K562 (cell line): ENCODE results near the gene XPO1. TPM values are rescaled to one million over a fixed set of nuclear protein-coding genes. Genes with fewer than 3 reads are reported as not detected.
"Not testable (repeated sequence)": the region's sequence is repeated elsewhere in the genome, so short reads cannot be mapped to it uniquely, and the experiment has no call there.

Experiments used
- ATAC-seq: fragments of 200-7000 bp; cut with Tn5 transposase; 3 replicates; pipeline ENCODE4 v1.9.1; 2020; ENCODE audit warnings: moderate library complexity
- BruUV-seq: library from RNA; stranded (reverse); fragments of 400-500 nt; replicated peaks from 2 replicates; lab custom pipeline; 2021; lab: Mats Ljungman, UMichigan
- CTCF ChIA-PET: fragments of 300-600 bp; formaldehyde crosslinking; extraction: SDS; loops from one replicate; lab custom pipeline; 2021; ENCODE audit warnings: low intra/inter-chr PET ratio; lab: Yijun Ruan, JAX
- POLR2A ChIA-PET: fragments of 300-600, 350-650 bp; sonication (Branson Sonifier 250); formaldehyde crosslinking; extraction: SDS; loops from one replicate; lab custom pipeline; 2021; ENCODE audit warnings: antibody characterized with exemption, inconsistent platforms; lab: Yijun Ruan, JAX
- DNase-seq, 4 experiments: peaks; one replicate each; pipeline versions ENCODE4 v3.0.0 to v3.0.0-alpha.2; 2011 to 2018; ENCODE audit warnings: low spot score in 3 of 4, mixed read lengths in 3 of 4; ENCODE audit errors: extremely low read depth in 1 of 4
- FAIRE-seq: peaks from 2 replicates; lab custom pipeline; 2011; peaks lifted over from hg19 to GRCh38; lab: Jason Lieb, UNC
- H2AFZ ChIP-seq: 2 replicates; pipeline ENCODE4 v1.6.0; 2011; ENCODE audit warnings: low read depth, low read length, control low read depth, inconsistent platforms
- H3K27ac ChIP-seq: fragments of 200-600 bp; 3 replicates; pipeline ENCODE4 v1.8.0; 2011; ENCODE audit warnings: low read depth, mild to moderate bottlenecking, control low read depth, inconsistent platforms, low read length, moderate library complexity, mixed read lengths; ENCODE audit errors: extremely low read depth
- H3K27me3 ChIP-seq, 2 experiments: fragments of 300-600 bp in 1 of 2; 2 replicates in 1 of 2; 3 replicates in 1 of 2; pipeline versions ENCODE4 v1.6.0 to v1.8.0; 2011; ENCODE audit warnings: inconsistent platforms in 2 of 2, low read length in 2 of 2, mild to moderate bottlenecking in 1 of 2, mixed read lengths in 1 of 2, moderate library complexity in 1 of 2; ENCODE audit not compliant: control insufficient read depth in 2 of 2, insufficient read depth in 2 of 2
- H3K36me3 ChIP-seq: fragments of 300-600 bp; 3 replicates; pipeline ENCODE4 v1.8.0; 2011; ENCODE audit warnings: mild to moderate bottlenecking, low read length, inconsistent platforms; ENCODE audit not compliant: control insufficient read depth, insufficient read depth
- H3K4me1 ChIP-seq, 2 experiments: fragments of 200-600 bp in 1 of 2; replicated peaks in 1 of 2; 2 replicates in 1 of 2; 3 replicates in 1 of 2; pipeline versions ENCODE4 v1.5.1 to v1.8.0; 2011; ENCODE audit warnings: inconsistent platforms in 2 of 2, low read length in 2 of 2, mild to moderate bottlenecking in 1 of 2, mixed read lengths in 1 of 2, moderate library complexity in 1 of 2; ENCODE audit not compliant: control insufficient read depth in 2 of 2, insufficient read depth in 2 of 2
- H3K4me2 ChIP-seq: 2 replicates; pipeline ENCODE4 v1.6.1; 2011; ENCODE audit warnings: low read length, control low read depth, inconsistent platforms, mixed read lengths; ENCODE audit not compliant: insufficient read depth
- H3K4me3 ChIP-seq: fragments of 200-600 bp; sonication (generic), shearing (Covaris generic); 2 replicates; pipeline ENCODE4 v1.5.1; 2016; ENCODE audit warnings: control low read depth, inconsistent platforms
- H3K79me2 ChIP-seq: fragments of 200-600 bp; 3 replicates; pipeline ENCODE4 v1.8.0; 2011; ENCODE audit warnings: low read length, inconsistent platforms; ENCODE audit not compliant: control insufficient read depth, insufficient read depth
- H3K9ac ChIP-seq, 2 experiments: 2 replicates each; pipeline versions ENCODE4 v1.6.0 to v1.6.1; 2011; ENCODE audit warnings: low read depth in 2 of 2, low read length in 2 of 2, control low read depth in 1 of 2, inconsistent platforms in 1 of 2, mild to moderate bottlenecking in 1 of 2, mixed read lengths in 1 of 2; ENCODE audit not compliant: insufficient read depth in 1 of 2
- H3K9me1 ChIP-seq: one replicate; pipeline ENCODE4 v1.6.0; 2011; ENCODE audit warnings: inconsistent platforms, mild to moderate bottlenecking, low read length, moderate library complexity; ENCODE audit not compliant: control insufficient read depth, insufficient read depth
- H3K9me3 ChIP-seq: replicated peaks from 2 replicates; pipeline ENCODE4 v1.5.1; 2011; ENCODE audit warnings: low read depth, low read length, inconsistent platforms; ENCODE audit not compliant: control insufficient read depth, insufficient read depth
- H4K20me1 ChIP-seq: replicated peaks from 2 replicates; pipeline ENCODE4 v1.6.1; 2011; ENCODE audit warnings: low read length, inconsistent platforms, mixed read lengths; ENCODE audit not compliant: control insufficient read depth, insufficient read depth
- SMARCE1 ChIP-seq: fragments of 450-650 bp; IDR thresholded peaks from 2 replicates; pipeline ENCODE4 v1.7.1; 2016; ENCODE audit warnings: mild to moderate bottlenecking
- ZBTB33 ChIP-seq: sonication (generic); formaldehyde crosslinking; IDR thresholded peaks from 2 replicates; pipeline ENCODE4 v1.8.1; 2023; ENCODE audit warnings: mild to moderate bottlenecking, missing genetic modification reagents
- WGBS: fragments of 100-300 bp; shearing (Covaris generic); methylation state at CpG from one replicate; pipeline ENCODE4 v1.1.6; 2016; ENCODE audit warnings: low coverage, mixed read lengths; ENCODE audit not compliant: insufficient coverage; ENCODE audit errors: missing lambda C conversion rate; 5-methylcytosine and 5-hydroxymethylcytosine counted together
- in situ Hi-C: fragments of 300-500 bp; cut with MboI; formaldehyde crosslinking; loops from 4 replicates; pipeline ENCODE4 v1.15.0; 2018; ENCODE audit warnings: inconsistent platforms, mixed read lengths
- intact Hi-C: fragments of 100-400 bp; cut with micrococcal nuclease; formaldehyde crosslinking; loops from 2 replicates; pipeline ENCODE4 v1.14.2; 2022
- polyA plus RNA-seq, 8 experiments: library from polyadenylated mRNA; depleted of rRNA in 4 of 8; stranded (reverse) in 5 of 8; unstranded in 3 of 8; fragments of >200 nt; fragmentation: Nextera tagmentation in 2 of 8; fragmentation: Illumina TruSeq in 1 of 8; extraction: Ambion mirVana in 2 of 8; extraction: Trizol in 1 of 8; gene quantifications; 2 replicates each; pipeline versions ENCODE4 v1.2.1 to v1.2.3, GENCODE V29; 2011 to 2014; ENCODE audit warnings: inconsistent platforms in 1 of 8, missing spikeins in 1 of 8
- total RNA-seq, 7 experiments: library from RNA; depleted of rRNA in 6 of 7; stranded (reverse); fragments of >200 nt in 6 of 7; fragmentation: Illumina TruSeq in 2 of 7; extraction: Trizol in 2 of 7; gene quantifications; 2 replicates each; pipeline versions ENCODE4 v1.2.1 to v1.2.3, GENCODE V29; 2011 to 2021; ENCODE audit warnings: low replicate concordance in 1 of 7

The XPO1 gene
- total and polyA plus RNA-seq, 9 of the 15 experiments (the other 6 are each of a cell fraction or from before 2014, with no cell fraction given) = 86.2 to 307 (median 216) TPM

GRCh38 chr2:61468231-61468630 is 69.9 kb downstream of the XPO1 start:
- Histone ChIP-seq H3K4me3 (peak overlapping the region; percentile 75; the same call in 1 of the 2 replicates), H3K9ac (peak overlapping the region; percentile 73 to 77), H3K27ac (peak overlapping the region; percentile 95), H3K4me2 (peak overlapping the region; percentile 65), H3K36me3 (peaks cover 15% of the 10 kb centered on the region; the same call in 2 of the 3 replicates), H3K79me2 (peaks cover 91% of the 10 kb centered on the region), H3K4me1 (peaks cover 29 to 36% of the 10 kb centered on the region in 2 experiments)
- H2AFZ ChIP-seq, H3K9me1 ChIP-seq, H4K20me1 ChIP-seq, ATAC-seq, H3K27me3 ChIP-seq, CTCF ChIA-PET, DNase-seq, FAIRE-seq, BruUV-seq, in situ Hi-C loops, H3K9me3 ChIP-seq: not testable (repeated sequence)
- TF ChIP-seq SMARCE1 (0 out of 2 replicates have a peak, but pooled peaks have one; percentile 2), ZBTB33 (CRISPR knock-in tag) (peak; percentile 87)
- WGBS = 35% methylated on average over 10 of the region's 10 CpGs
- intact Hi-C loops = loop anchor here (5.0 kb wide), 1 partner anchor 41 kb away; no protein-coding TSS in a partner anchor
- POLR2A ChIA-PET = interaction anchor here (0.9 to 1.1 kb wide), 3 partner anchors 8 to 38 kb away, joined by 3 to 4 read pairs (median 4); no protein-coding TSS in a partner anchor
